Breast epithelium (tissue), 3 donors: Measurements from ENCODE around the gene ULK4.

ENCODE experiments used
- POLR2A ChIP-seq: fragments of 450-650 bp; IDR thresholded peaks from one replicate; pipeline ENCODE4 v1.6.1; 2016; ENCODE audit warnings: antibody characterized with exemption, mild to moderate bottlenecking, moderate library complexity
- POLR2AphosphoS5 ChIP-seq, 3 donors: sonication (generic); formaldehyde crosslinking; IDR thresholded peaks; one replicate each; pipeline ENCODE4 v1.6.1; 2017; ENCODE audit warnings: antibody characterized with exemption in 3 of 3

GRCh38 chr3:41293169-41293681, 668.7 kb downstream of the ULK4 start:
- TF ChIP-seq POLR2A: no peak
- TF ChIP-seq POLR2AphosphoS5 (IDR thresholded peaks at IDR 0.05): no peak
